Fibroblast of mammary gland (primary cell): ENCODE measurements around the gene STK38.
"Not testable (repeated sequence)": the region's sequence is repeated elsewhere in the genome, so short reads cannot be mapped to it uniquely, and the experiment has no call there.

Source experiments
- DNase-seq: peaks from one replicate; pipeline ENCODE4 v3.0.0-alpha.2; 2010; ENCODE audit warnings: low read depth
- H3K4me3 ChIP-seq: 2 replicates; pipeline ENCODE4 v1.5.1; 2011; ENCODE audit warnings: low read depth, mild to moderate bottlenecking, low read length, moderate library complexity; ENCODE audit not compliant: control insufficient read depth
- TF ChIP-seq, protein P1 (sequence below): conservative IDR thresholded peaks from 2 replicates; pipeline ENCODE4 v1.5.1; 2011; ENCODE audit warnings: low read depth, low read length, inconsistent platforms; ENCODE audit not compliant: control insufficient read depth, insufficient read depth

Gene STK38

DNA sequence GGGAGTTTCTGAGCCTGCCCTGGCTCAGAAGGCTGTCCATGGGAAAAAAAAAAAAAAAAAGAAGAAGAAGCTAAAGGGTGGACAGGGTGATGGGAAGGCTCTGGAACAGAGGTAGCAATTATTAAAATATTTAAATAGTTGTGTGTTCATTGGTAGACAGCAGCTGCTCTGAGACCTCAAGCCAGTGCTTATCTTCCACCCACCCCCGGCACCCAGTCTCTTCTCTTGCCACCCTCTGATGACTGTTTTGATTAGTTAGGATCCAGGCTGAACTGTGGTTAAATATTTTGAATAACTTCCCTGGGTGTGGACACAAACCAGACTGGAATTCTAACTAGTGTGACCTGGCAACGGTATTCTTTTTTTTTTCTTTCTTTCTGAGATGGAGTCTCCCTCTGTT is 30.0 kb upstream of the STK38 start:
- TF ChIP-seq, protein P1, sequence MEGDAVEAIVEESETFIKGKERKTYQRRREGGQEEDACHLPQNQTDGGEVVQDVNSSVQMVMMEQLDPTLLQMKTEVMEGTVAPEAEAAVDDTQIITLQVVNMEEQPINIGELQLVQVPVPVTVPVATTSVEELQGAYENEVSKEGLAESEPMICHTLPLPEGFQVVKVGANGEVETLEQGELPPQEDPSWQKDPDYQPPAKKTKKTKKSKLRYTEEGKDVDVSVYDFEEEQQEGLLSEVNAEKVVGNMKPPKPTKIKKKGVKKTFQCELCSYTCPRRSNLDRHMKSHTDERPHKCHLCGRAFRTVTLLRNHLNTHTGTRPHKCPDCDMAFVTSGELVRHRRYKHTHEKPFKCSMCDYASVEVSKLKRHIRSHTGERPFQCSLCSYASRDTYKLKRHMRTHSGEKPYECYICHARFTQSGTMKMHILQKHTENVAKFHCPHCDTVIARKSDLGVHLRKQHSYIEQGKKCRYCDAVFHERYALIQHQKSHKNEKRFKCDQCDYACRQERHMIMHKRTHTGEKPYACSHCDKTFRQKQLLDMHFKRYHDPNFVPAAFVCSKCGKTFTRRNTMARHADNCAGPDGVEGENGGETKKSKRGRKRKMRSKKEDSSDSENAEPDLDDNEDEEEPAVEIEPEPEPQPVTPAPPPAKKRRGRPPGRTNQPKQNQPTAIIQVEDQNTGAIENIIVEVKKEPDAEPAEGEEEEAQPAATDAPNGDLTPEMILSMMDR: no peak
- H3K4me3 ChIP-seq: no peak overlapping the region
- peak; percentile 59 for DNase-seq

GRCh38 chr6:36576578-36576977 is 29.3 kb upstream of the STK38 start:
- no peak for DNase-seq
- TF ChIP-seq, protein P1: no peak
- H3K4me3 ChIP-seq: no peak overlapping the region

- TF ChIP-seq, protein P1: no peak
- no peak overlapping the region for H3K4me3 ChIP-seq
- no peak for DNase-seq
These were observed 27.4 kb upstream of the STK38 start for GRCh38 chr6:36574679-36575078.

DNA sequence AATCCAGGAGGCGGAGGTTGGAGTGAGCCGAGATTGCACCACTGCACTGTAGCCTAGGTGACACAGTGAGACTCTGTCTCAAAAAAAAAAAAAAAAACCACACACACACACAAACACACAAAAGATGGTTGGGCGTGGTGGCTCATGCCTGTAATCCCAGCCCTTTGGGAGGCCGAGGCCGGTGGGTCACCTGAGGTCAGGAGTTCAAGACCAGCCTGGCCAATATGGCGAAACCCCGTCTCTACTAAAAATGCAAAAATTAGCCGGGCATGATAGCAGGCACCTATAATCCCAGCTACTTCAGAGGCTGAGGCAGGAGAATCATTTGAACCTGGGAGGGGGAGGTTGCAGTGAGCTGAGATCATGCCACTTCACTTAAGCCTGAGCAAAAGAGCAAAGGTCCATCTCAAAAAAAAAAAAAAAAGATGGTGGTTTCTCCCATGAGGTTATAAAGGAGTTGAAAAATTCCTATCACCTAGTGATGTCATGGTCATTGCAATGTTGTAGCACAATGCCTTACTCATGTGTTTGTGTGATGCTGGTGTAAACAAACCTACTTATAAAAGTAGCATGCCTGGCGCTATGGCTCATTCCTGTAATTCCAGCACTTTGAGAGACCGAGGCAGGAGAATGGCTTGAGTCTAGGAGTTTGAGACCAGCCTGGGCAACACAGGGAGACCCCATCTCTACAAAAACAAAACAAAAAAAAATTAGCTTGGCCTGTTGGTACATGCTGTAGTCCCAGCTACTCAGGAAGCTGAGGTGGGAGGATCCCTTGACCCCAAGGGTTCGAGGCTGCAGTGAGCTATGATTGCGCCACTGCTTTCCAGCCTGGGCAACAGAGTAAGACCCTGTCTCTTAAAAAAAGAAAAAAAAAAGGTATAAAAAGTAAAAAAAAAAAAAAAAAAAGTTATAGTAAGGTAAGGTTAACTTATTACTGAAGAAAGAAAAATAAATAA is 25.4 kb upstream of the STK38 start:
- not testable (repeated sequence) for H3K4me3 ChIP-seq, DNase-seq

DNA sequence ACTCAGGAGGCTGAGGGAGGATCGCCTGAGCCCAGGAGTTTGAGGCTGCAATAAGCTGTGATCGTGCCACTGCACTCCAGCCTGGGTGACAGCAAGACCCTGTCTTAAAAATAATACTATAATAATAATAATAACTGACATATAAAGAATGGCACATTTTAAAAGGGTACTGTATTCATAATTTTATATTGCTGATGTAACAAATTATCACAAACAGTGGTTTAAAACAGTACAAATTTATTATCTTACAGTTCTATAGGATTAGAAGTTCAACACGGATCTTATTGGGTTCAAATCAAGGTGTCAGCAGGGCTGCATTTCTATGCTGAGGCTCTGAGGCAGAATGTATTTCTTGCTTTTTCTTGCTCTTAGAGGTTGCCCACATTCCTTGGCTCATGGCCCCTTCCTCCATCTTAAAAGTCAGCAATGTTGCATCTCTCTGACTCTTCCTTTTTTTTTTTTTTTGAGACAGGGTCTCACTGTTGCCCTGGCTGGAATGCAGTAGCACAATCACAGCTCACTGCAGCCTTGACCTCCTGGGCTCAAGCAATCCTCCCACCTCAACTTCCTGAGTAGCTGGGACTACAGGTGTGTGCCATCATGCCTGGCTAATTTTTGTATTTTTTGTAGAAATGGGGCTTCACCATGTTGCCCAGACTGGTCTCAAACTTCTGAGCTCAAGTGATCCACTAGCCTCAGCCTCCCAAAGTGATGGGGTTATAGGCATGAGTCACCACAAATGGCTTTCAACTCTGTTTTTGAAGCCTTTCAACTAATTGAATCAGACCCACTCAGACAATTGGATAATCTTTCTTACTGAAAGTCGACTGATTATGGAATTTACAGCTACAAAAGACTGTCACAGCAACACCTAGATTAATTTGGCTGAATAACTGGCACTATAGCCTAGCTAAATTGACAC is 24.1 kb upstream of the STK38 start:
- TF ChIP-seq, protein P1: no peak
- no peak for DNase-seq
- no peak overlapping the region for H3K4me3 ChIP-seq

- H3K4me3 ChIP-seq: no peak overlapping the region
- TF ChIP-seq, protein P1: no peak
- DNase-seq: no peak
These were observed 23.0 kb upstream of the STK38 start for GRCh38 chr6:36570264-36570663.
